ENCODE measurements around the gene HERPUD1.
A peak's percentile ranks its signal among the peaks of the same experiment; 100 is the strongest.

HERPUD1 gene

GRCh38 chr16:56946767-56947603, 15.0 kb downstream of the HERPUD1 start (continued):
- TF ChIP-seq ZFHX2 (tag by site-specific recombination; conservative IDR thresholded peaks at IDR 0.05) (peak; percentile 46), OVOL3 (tag by site-specific recombination; IDR thresholded peaks at IDR 0.05) (no peak), EGR2 (tag by site-specific recombination; IDR thresholded peaks at IDR 0.05; ENCODE audit: low read depth) (peak; percentile 18; the same call in 1 of the 2 replicates), ZNF433 (tag by site-specific recombination; IDR thresholded peaks at IDR 0.05; ENCODE audit: low read depth) (no peak)

GRCh38 chr16:56947604-56947995, 15.7 kb downstream of the HERPUD1 start:
- no peaks in the 10 kb centered on the region for H3K9me3 ChIP-seq (ENCODE audit: control insufficient read depth, insufficient read depth, low read depth, low read length)
- no peak overlapping the region for H3K4me3 ChIP-seq (ENCODE audit: low read depth, low read length)
- ChIA-PET POLR2A (interaction anchor here (0.6 to 1.2 kb wide), 4 partner anchors 10 to 92 kb away, joined by 3 to 8 read pairs (median 5); partner anchors contain the start of gene HERPUD1), CTCF (interaction anchor here (0.6 to 1.8 kb wide), 5 partner anchors 17 to 201 kb away, joined by 3 to 9 read pairs (median 5); partner anchors contain the start of gene NLRC5)
- peaks cover 16 to 29% of the 10 kb centered on the region in 2 experiments for H3K36me3 ChIP-seq (ENCODE audit: control insufficient read depth in 2 of 2, insufficient read depth in 1 of 2, low read length in 2 of 2)
- H3K4me1 ChIP-seq (ENCODE audit: control insufficient read depth, insufficient read depth, low read length), result no peaks in the 10 kb centered on the region
- no peak overlapping the region for H3K27ac ChIP-seq (ENCODE audit: extremely low read depth, low read depth, low read length)
- TF ChIP-seq KLF16 (tag by site-specific recombination; IDR thresholded peaks at IDR 0.05), result no peak
- TF ChIP-seq ZBTB17 (tag by site-specific recombination; IDR thresholded peaks at IDR 0.05), result no peak
- no peak for TF ChIP-seq GFI1B (tag by site-specific recombination; IDR thresholded peaks at IDR 0.05)
- TF ChIP-seq PRDM2 (tag by site-specific recombination; IDR thresholded peaks at IDR 0.05; ENCODE audit: borderline replicate concordance), result no peak
- TF ChIP-seq ZEB2 (tag by site-specific recombination; IDR thresholded peaks at IDR 0.05), result no peak
- TF ChIP-seq IKZF3 (tag by site-specific recombination; IDR thresholded peaks at IDR 0.05), result no peak
- no peak for TF ChIP-seq ZNF133 (tag by site-specific recombination; IDR thresholded peaks at IDR 0.05)
- no peak for TF ChIP-seq ZNF544 (tag by site-specific recombination; IDR thresholded peaks at IDR 0.05)
- no peak for TF ChIP-seq ZNF211 (tag by site-specific recombination; IDR thresholded peaks at IDR 0.05; ENCODE audit: low read depth)
- no peak for TF ChIP-seq ZBTB49 (tag by site-specific recombination; IDR thresholded peaks at IDR 0.05; ENCODE audit: low read depth)
- TF ChIP-seq ZNF350 (tag by site-specific recombination; IDR thresholded peaks at IDR 0.05), result no peak
- TF ChIP-seq ZIC2 (tag by site-specific recombination; IDR thresholded peaks at IDR 0.05), result no peak
- TF ChIP-seq PATZ1 (tag by site-specific recombination; IDR thresholded peaks at IDR 0.05), result no peak
- no peak for TF ChIP-seq ZNF624 (tag by site-specific recombination; IDR thresholded peaks at IDR 0.05)
- TF ChIP-seq ZNF148 (tag by site-specific recombination; IDR thresholded peaks at IDR 0.05; ENCODE audit: borderline replicate concordance), result no peak
- TF ChIP-seq ZBTB26 (tag by site-specific recombination; optimal IDR thresholded peaks at IDR 0.05), result no peak
- TF ChIP-seq ZNF548 (tag by site-specific recombination; IDR thresholded peaks at IDR 0.05), result no peak

All from HEK293 (cell line).